Left renal pelvis (tissue), 4 donors: ENCODE measurements around the gene CACNG7. TPM values are rescaled to one million over a fixed set of nuclear protein-coding genes. Genes with fewer than 3 reads are reported as not detected.
"Not testable (repeated sequence)": the region's sequence is repeated elsewhere in the genome, so short reads cannot be mapped to it uniquely, and the experiment has no call there.

Experiments used
- DNase-seq, 4 donors: peaks; one replicate each; pipeline ENCODE4 v3.0.0-alpha.2; 2013; ENCODE audit warnings: low read depth in 4 of 4, low spot score in 3 of 4
- polyA plus RNA-seq, 4 donors: library from polyadenylated mRNA; unstranded; fragments of 120-200 nt; gene quantifications; one replicate each; pipeline ENCODE4 v1.2.1, GENCODE V29; 2013; ENCODE audit not compliant: insufficient read length in 4 of 4

The CACNG7 gene
- polyA plus RNA-seq, 4 donors: 0.15 to 1.5 (median 0.62) TPM

DNA sequence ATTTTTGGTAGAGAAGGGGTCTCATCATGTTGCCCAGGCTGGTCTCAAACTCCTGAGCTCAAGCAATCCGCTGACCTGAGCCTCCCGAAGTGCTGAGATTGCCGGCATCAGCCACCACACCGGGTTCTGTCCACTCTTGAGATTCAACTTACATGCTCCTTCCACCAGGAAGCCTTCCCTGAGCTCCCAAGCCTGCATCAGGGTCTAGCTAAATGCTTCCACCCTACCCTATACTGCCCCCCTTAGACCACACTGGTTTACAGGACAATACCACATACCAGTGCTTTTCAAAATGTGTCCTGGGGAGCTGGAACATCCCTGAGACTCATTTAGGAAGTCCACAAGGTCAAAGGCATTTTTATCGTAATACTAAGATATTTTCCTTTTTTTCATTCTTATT, 38.5 kb downstream of the CACNG7 start:
- DNase-seq: no peak

DNA sequence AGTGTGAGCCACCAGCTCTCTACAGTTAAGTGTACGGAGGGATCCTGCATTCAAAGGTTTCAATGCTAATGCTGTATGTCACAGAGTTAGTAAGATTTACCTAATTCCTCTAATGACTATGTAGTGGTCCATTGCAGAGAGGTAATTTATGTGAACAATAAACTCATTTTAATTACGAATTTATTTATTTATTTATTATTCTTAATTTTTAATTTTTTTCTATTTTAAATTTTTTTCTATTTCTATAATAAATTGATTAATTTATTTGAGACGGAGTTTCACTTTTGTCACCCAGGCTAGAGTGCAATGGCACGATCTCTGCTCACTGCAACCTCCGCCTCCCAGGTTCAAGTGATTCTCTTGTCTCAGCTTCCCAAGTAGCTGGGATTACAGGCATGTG, 39.5 kb downstream of the CACNG7 start:
- not testable (repeated sequence) for DNase-seq

DNA sequence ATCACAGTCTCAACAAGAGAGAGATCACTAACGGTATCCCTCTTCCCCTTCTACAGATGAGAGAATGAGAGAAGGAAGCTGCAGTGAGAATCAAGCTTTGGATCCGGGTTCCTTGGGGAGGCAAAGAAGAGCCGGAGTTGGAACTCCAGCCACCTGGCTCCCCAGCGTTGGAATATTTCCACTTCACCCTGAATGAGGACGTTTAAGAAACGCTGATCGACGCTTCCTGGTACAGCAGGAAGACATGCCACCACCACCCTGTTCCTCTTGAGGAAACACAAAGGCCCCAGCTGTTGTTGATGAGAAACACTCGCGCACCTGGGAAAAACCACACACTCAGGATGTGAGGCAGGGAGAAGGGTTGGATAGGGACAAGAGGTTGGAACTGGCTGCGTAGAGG, 42.4 kb downstream of the CACNG7 start:
- no peak for DNase-seq

DNA sequence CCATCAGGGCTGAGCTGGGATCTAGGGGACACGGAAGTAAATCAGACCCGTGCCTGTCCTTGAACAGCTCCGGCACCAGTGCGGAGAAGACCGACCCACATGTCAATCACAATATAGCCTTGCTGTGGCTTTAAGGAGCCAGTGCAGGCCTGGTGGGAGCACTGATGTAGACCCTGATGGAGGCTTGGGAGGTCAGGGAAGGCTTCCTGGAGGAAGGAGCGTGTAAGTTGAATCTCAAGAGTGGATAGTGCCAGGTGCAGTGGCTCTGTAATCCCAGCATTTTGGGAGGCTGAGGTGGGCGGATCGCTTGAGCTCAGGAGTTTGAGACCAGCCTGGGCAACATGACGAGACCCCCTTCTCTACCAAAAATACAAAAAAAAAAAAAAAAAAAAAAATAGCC, 42.9 kb downstream of the CACNG7 start:
- no peak for DNase-seq

DNA sequence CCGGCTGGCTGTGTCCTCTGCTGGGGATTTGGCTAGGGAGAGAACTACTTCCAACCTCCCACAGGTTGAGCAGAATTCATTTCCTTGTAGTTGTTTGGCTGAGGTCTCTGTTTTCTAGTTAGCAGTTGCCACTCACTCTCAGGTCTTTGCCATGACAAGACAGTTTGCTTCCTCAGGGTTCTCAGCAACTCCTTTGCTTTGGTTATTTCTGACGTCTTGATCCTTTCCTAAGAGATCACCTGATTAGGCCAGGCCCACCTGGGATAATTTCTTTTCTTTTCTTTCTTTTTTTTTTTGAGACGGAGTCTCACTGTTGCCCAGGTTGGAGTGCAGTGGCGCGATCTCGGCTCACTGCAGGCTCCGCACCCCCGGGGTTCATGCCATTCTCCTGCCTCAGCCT, 44.3 kb downstream of the CACNG7 start:
- DNase-seq: no peak

DNA sequence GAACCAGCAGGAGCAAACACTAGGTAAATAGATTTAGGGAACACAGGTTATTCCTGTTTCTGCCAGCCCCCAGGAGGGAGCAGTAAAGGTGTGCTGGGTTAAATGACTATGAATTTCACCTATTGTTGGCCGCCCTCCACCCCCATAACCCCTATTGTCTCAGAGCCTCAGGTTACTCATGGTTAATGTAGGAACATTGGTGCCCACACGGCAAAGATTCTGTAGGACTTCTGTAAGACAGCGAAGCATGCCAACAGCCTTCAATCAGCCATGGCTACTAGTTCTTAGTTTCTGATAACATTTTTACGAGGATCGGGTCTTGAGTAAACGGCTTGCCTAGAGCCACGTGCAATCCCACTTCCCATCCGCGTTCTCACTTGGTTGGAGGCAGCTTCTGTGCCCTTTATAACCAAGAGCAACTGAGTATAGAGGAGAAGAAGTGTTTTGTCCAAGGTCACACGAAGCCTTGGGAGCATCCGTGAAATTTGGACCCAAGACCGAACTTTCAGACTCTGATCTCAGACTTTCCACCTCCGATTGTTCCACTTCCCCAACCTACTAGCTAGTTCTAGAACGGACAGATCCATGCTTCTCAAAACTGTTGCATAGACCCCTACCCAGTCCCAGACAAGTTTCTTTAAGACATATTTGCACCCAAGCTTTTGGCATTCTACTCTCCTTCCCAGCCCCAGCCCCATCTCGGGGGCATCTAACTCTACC, 48.5 kb downstream of the CACNG7 start:
- no peak for DNase-seq

DNA sequence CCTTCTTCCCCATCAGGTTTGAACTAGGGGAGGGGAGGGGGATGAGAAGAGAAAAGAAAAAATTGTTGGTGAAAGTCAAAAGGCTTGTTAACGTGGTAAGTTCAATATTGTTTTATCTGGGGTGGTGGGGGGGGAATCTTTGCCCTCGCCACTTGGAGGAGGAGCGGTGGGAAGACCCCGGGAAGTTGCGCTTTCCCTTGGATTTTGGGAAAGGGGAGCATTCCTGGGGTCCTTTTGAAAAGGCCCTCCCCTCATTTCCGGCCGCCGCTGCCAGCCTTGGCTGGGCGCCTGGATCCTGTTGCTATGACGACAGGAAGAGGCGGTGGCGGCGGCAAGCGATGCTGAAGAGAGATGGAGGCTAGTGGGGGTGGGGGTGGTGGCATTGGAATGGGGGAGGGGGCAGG, 49.1 kb downstream of the CACNG7 start:
- DNase-seq: no peak

DNA sequence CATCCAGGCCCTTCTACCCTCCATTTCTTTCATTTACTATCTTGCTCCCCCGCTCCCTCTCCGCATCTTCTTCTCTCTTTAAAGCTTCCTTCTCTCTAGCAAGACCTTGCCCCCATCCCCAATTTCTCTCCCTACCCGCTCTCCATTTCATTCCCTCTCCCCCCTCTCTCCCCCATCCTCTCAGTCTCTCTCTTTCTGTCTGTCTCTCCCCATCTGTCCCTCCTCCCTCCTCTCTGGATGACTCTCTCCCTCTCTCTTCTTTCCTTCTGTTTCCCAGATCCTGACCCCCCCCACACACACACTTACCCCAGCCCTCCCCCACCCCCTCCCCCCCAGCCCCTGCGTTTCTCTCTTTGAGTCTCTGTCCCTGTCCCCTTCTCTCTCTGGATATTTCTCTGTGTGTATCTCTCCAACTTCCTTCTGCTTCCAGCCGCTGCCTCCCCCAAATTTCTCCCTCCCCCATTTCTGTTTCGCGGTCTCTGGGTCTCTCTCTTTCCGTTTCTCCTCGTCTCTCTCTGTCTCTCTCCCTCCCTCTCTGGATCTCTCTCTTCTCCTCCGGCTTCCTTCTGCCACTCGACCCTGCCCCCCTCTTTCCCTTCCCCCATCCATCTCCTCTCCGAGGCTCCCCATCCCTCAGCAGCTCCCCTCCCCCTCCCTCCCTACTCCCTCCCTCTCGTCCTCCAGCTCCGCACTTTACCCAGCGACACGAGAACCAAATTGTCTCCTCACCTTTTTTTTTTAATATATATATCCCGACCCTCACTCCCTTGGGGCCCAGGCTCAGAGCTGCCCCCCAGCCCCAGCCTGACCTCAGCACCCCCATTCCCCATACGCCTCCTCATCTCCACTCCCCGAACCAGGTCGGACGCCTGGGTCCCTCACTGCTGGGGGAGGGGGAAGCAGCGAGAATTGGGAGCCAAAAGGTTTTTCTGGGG, 50.0 kb downstream of the CACNG7 start:
- no peak for DNase-seq

DNA sequence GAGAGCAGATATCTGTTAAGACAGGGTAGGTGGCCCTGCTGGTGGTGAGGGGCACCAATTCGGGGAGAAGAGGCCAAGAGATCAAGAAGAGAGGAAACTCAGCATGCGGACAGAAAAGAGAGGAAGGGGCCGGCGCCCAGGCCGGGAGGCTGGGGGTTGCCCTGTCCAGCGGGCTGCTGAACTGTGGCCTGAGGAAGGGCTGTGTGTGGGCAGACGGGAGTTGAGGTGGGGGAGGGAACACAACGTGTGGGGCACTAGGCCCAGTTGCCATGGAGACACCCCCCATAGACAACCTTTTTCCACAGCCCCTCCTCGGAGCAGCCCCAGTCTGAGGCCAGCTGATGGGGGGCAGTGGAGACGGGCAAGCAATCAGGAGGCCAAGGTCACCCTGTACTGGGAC, 51.1 kb downstream of the CACNG7 start:
- DNase-seq: no peak

DNA sequence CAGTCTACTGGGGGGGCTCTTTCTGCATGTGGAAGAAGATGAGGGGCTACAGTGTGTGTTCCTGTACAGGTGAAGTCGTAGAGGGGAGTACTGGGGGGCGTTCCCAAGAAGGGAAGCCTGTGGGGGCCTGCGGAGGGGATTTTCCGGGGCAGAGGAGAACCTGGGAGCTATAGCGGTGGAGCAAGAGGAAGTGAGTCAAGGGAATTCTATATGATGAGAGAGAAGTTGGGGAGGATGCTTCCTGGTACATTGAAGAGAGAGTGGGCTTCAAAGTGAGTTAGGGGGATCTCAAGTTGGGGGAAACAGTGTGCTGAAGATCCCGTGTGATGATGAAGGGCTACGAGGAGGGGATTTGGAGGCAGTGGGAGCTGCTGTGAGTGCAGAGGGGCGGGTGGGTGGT, 51.8 kb downstream of the CACNG7 start:
- DNase-seq: no peak

DNA sequence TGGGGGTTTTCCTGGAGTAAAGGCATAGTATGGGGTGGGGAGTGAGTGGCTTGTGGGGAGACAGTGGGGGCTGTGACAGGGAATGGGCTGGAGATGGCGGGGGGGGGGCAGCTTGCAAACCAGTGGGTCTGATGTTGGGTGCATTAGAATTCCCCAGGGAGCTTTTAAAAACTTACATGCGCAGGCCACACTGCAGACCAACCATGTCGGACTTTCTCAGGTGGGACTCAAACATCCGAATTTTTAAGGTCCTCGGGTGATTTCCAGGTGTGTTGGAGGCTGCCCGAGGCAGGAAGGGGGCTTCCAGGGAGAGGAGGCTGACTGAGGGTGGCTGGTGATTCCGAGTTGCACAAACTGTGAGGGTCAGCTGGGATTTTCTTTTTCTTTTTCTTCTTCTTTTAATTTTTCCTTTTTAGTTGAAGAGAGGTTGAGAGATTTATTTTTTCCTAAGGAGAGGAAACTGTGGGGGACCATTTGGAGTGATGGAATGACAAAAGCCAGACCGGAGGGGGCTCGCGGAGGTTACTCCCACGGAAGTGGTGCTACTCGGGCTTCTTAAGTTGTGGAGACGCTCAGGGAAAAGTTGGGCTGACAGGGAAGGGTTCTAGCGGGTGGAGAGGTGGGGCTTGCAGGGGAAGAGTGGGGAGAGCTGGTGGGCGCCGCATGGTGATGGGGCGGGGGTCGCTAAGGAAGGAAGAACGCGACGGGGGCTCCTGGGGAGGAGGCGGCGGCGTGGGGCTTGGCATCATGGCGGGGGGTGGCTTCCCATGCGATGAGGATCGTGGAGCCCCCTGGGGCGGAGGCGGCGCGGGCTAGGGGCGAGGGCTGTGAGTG, 52.7 kb downstream of the CACNG7 start:
- no peak for DNase-seq

DNA sequence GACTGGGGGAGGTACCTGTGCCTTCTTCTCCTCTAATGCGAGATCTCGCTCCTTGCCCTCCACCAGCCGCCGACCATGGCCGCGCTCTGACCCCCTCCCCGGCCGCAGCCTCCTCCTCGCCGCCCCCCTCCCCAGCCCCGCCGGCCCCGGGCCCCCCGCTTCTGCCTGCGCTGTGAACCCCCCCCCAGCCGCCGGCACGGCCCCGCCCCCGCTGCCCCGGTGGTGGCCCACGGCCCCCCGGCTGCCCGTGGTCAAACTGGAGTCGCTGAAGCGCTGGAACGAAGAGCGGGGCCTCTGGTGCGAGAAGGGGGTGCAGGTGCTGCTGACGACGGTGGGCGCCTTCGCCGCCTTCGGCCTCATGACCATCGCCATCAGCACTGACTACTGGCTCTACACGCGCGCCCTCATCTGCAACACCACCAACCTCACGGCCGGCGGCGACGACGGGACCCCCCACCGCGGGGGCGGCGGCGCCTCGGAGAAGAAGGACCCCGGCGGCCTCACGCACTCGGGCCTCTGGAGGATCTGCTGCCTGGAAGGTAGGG, 53.9 kb downstream of the CACNG7 start, which contains the start of gene CACNG8:
TSS of gene CACNG8 (plus strand) at position 51 of the 545 bp plus-strand sequence.
- DNase-seq: no peak

DNA sequence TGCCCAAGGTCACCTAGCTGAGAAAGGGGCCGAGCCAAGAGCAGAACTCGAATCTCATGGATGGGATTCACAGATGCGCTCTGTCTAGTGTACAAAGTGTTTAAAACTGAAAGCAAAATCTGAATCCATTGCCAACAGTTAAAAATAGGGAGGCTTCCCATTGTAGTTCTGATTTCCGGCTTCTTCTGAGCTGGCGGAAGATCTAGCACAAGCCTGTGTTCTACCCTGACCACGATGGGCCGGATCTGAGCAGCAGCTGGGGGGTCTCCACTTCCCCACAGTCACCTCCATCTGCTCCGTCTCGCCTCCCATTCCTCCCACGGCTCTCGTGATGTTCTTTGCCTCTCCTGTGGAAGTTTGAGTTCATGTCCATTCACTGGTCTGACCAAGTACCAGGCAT, 56.0 kb downstream of the CACNG7 start:
- DNase-seq: no peak

DNA sequence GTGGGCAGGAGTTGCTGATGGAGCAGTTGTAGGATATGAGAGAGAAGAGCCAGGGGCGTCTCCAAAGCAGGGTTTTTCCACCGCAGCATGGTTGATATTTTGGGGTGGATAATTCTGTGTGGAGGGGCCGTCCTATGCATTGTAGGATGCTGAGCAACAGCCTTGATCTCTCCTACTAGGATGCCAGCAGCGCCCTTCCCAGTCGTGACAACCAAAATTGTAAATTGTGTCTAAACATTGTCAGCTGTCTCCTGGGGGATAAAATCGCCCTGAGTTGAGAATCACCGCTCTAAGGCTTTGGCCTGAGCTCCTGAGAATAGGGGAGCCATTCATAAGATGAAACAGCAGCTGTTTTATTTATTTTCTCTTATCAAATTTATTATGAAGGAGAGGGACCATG, 57.9 kb downstream of the CACNG7 start:
- no peak for DNase-seq

DNA sequence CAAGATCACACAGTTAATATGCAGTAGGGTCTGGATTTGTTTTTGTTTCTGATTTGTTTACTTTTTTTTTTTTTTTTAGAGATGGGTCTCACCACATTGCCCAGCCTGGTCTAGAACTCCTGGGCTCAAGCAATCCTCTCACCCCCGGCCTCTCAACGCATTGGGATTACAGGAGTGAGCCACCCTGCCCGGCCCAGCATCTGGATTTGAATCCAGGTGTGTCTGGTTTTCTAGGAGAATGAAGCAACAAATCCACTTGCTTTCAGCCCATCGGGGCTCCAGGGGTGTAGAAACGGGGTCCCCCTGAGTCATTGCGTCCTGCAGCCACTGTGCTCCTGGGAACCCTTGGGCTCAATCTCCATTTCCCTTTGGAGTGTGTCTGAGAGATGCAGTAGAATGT, 60.3 kb downstream of the CACNG7 start:
- DNase-seq: no peak

DNA sequence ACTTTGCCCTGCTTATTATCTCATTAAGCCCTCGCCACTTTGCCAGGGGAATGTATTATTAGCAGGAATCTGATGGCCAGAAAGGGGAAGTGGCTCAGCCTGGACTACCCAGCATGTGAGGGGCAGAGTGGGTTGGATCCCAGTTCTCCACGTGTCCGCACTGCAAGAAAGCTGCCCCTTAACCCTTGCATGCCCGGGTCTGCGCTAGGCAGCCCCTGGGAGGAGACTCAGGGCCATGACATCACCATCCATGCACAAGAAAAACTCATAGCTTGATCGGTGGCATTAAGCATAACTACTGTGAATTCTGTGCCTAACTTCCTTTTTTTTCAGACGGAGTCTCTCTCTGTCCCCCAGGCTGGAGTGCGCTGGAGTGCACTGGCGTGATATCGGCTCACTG, 62.6 kb downstream of the CACNG7 start:
- no peak for DNase-seq

DNA sequence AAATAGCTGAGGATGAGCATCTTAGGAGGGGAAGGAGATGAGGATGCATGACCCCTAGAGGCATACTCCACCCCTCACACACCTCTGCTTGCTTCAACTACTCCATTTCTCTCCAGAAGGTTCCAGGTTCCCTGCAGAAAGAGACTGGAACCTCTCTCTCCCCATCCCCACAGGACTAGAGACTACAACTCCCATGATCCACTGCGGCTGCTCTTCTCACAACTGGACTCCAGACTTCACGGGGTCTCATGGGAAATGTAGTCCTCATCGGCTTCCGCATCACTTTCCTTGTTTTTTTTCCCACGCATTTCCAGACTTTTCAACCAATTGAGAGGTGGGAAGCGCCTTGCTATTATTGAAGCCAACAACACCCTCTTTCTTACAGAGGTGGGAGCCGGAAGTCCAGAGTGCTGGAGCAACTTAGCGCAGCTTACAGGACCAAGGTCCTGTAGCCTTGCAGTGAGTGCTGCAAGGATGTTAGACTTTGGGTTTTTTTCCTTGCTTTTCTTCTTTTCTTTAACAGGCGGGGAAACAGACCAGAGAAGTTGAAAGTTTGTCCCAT, 68.4 kb downstream of the CACNG7 start:
- peak in 2 of 4 donors; percentile 64 to 79 for DNase-seq

DNA sequence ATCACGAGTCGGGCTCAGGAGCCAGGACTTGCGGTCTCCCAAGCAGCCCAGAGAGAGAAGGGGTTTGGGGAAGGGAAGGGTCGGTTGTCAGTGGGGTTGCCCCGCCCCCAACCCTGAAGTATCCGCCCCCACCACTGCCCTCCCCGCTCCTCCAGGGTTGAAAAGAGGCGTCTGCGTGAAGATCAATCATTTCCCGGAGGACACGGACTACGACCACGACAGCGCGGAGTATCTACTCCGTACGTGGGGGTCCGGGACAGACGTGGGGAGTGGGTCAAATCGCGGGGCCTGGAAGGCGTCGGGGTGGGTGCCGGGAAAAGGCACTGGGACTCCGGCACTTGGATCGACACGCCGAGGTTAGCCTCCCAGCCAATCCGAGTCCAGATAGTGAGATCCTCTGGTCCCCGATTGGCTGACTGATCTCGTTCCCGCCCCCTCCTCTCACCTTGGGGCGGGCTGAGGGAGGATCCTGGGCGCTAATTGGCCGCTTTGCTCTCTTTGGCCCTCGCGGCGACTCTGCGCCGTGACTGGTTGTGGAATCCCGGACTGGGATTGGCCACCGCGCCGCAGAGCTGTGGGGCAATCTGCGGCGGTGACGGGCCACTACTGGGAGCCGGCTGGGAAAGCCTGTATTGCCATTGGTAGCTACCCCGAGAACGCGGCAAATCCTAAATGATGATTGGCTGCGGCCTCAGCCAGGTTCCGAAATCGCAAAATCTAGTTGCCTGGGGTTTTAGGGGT, 69.1 kb downstream of the CACNG7 start:
- DNase-seq: no peak

DNA sequence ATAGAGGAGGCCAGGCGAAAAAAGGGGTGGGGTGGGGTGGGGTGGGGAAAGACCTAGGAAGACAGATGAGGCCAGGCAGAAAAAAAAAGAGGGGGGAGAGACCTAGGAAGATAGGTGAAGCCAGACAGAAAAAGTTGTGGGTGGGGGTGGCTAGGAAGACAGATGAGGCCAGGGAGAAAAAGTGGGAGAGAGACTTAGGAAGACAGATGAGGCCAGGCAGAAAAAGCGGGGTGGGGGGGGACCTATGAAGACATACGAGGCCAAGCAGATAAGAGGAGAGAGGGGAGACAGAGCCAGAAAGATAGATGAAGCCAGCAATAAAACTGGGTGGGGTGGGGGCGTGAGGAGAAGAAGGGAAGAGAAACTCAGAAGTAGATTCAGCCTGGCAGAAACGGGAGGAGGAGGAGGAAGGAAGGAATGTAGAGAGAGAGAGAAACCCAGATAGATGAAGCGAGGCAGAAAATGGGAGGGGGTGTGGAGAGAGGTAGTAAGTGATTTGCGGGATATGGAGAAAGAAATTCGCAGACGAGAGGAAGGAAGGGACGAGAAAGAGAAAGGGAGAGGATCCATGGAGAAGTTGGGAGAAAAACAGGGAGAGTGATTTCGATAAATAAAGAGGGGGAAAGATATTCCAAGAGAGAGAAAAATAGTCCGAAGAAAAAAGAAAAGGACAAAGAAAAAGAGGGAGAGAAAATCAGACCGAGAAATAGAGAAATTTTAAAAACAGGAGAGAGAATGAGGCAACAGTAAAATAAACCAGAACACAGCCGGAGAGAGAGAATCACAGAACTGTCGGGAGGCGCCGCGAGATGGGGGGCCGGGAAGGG, 70.1 kb downstream of the CACNG7 start:
- DNase-seq: no peak
